Suprapubic skin (tissue), 4 donors: ENCODE measurements around the gene RAB3GAP1.

Experiments used
- POLR2A ChIP-seq, 2 donors: fragments of 450-650 bp; IDR thresholded peaks; one replicate each; pipeline ENCODE4 v1.6.1; 2017; ENCODE audit warnings: antibody characterized with exemption in 2 of 2, mild to moderate bottlenecking in 2 of 2, moderate library complexity in 2 of 2
- POLR2AphosphoS5 ChIP-seq, 3 donors: sonication (generic); formaldehyde crosslinking; IDR thresholded peaks; one replicate each; pipeline ENCODE4 v1.6.1; 2017; ENCODE audit warnings: antibody characterized with exemption in 3 of 3
- TF ChIP-seq, protein P1 (sequence below), 2 donors: fragments of 200-600 bp in 1 of 2; fragments of 450-650 bp in 1 of 2; sonication (generic) in 1 of 2; IDR thresholded peaks; one replicate each; pipeline ENCODE4 v1.5.1; 2016 to 2019; ENCODE audit warnings: antibody characterized with exemption in 2 of 2, mild to moderate bottlenecking in 1 of 2, moderate library complexity in 1 of 2

DNA sequence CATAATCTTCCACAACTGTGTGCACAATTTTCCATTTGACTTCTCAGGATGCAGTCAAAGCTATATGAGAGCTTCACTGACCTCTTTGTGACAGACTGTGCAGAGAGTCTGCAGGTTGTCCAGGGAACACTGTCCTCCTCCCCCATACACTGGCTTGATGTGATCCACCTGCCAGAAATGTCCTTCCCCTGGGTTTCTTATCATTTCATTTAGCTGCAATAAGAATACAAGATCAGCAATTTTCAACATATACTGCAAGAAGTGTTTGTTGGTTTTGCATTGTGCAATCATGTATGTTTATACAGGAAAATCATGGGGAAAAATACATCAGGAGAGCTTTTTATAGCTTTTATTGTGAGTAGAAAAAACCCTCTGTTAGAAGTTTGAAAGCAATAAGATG lies 150.7 kb downstream of the RAB3GAP1 start:
- TF ChIP-seq, protein P1, sequence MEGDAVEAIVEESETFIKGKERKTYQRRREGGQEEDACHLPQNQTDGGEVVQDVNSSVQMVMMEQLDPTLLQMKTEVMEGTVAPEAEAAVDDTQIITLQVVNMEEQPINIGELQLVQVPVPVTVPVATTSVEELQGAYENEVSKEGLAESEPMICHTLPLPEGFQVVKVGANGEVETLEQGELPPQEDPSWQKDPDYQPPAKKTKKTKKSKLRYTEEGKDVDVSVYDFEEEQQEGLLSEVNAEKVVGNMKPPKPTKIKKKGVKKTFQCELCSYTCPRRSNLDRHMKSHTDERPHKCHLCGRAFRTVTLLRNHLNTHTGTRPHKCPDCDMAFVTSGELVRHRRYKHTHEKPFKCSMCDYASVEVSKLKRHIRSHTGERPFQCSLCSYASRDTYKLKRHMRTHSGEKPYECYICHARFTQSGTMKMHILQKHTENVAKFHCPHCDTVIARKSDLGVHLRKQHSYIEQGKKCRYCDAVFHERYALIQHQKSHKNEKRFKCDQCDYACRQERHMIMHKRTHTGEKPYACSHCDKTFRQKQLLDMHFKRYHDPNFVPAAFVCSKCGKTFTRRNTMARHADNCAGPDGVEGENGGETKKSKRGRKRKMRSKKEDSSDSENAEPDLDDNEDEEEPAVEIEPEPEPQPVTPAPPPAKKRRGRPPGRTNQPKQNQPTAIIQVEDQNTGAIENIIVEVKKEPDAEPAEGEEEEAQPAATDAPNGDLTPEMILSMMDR (IDR thresholded peaks at IDR 0.05), result no peak
- TF ChIP-seq POLR2AphosphoS5 (IDR thresholded peaks at IDR 0.05), result no peak
- no peak for TF ChIP-seq POLR2A (IDR thresholded peaks at IDR 0.05)
